T-cell (primary cell): ENCODE data around the gene ZNF562. TPM values are rescaled to one million over a fixed set of nuclear protein-coding genes. Genes with fewer than 3 reads are reported as not detected.

ENCODE experiments used
- ATAC-seq, 4 experiments: fragments of 200-7000 bp in 3 of 4; fragments of 150-1000 bp in 1 of 4; cut with Tn5 transposase; replicated peaks in 1 of 4; 1 replicate in 3 of 4; 2 replicates in 1 of 4; pipeline ENCODE4 v1.10.0; 2021; ENCODE audit warnings: moderate library complexity in 3 of 4, mild to moderate bottlenecking in 2 of 4, moderate number of reproducible peaks in 1 of 4
- CTCF ChIA-PET, 2 donors: fragments of 300-600 bp; sonication (Branson Sonifier 250); formaldehyde crosslinking; loops; one replicate each; lab custom pipeline; 2022; ENCODE audit warnings: antibody characterized with exemption in 2 of 2; lab: Charles Lee
- POLR2A ChIA-PET, 2 donors: fragments of 300-600 bp; sonication (Branson Sonifier 250); formaldehyde crosslinking; loops; one replicate each; lab custom pipeline; 2022; ENCODE audit warnings: antibody characterized with exemption in 2 of 2; lab: Charles Lee
- DNase-seq, 35 experiments: peaks; one replicate each; pipeline versions ENCODE4 v3.0.0 to v3.0.0-alpha.2; 2013 to 2023
- H3K27ac ChIP-seq: one replicate; pipeline ENCODE4 v1.5.1; 2013; ENCODE audit warnings: low read length
- H3K27me3 ChIP-seq, 2 experiments: replicated peaks in 1 of 2; 1 replicate in 1 of 2; 2 replicates in 1 of 2; pipeline versions ENCODE4 v1.6.1 to v1.7.0; 2013; ENCODE audit warnings: low read length in 1 of 2, mixed read lengths in 1 of 2; ENCODE audit not compliant: control insufficient read depth in 2 of 2, insufficient read depth in 2 of 2; ENCODE audit errors: extremely low read depth in 1 of 2
- H3K36me3 ChIP-seq, 2 donors: 1 replicate in 1 of 2; 2 replicates in 1 of 2; pipeline versions ENCODE4 v1.6.1 to v1.7.0; 2013; ENCODE audit warnings: low read length in 1 of 2; ENCODE audit not compliant: control insufficient read depth in 2 of 2, insufficient read depth in 1 of 2; ENCODE audit errors: extremely low read depth in 1 of 2
- H3K4me1 ChIP-seq, 2 experiments: 1 replicate in 1 of 2; 2 replicates in 1 of 2; pipeline versions ENCODE4 v1.6.1 to v1.7.0; 2013; ENCODE audit warnings: low read length in 2 of 2, mixed read lengths in 1 of 2; ENCODE audit not compliant: insufficient read depth in 2 of 2, control insufficient read depth in 1 of 2; ENCODE audit errors: extremely low read depth in 1 of 2
- H3K4me3 ChIP-seq, 2 donors: 1 replicate in 1 of 2; 2 replicates in 1 of 2; pipeline versions ENCODE4 v1.5.1 to v1.7.0; 2013; ENCODE audit warnings: mild to moderate bottlenecking in 2 of 2, low read length in 1 of 2, moderate library complexity in 1 of 2; ENCODE audit not compliant: control insufficient read depth in 1 of 2; ENCODE audit errors: extremely low read depth in 1 of 2
- H3K9me3 ChIP-seq: 2 replicates; pipeline ENCODE4 v1.7.0; 2013
- H3K27ac Mint-ChIP-seq, 2 donors: one replicate each; pipeline ENCODE4 v1.8.0; 2020 to 2021; ENCODE audit warnings: mild to moderate bottlenecking in 2 of 2, mixed read lengths in 2 of 2
- H3K27me3 Mint-ChIP-seq, 2 donors: one replicate each; pipeline ENCODE4 v1.8.0; 2021 to 2022; ENCODE audit warnings: mixed read lengths in 2 of 2
- H3K36me3 Mint-ChIP-seq: one replicate; pipeline ENCODE4 v1.8.0; 2021; ENCODE audit warnings: mixed read lengths
- H3K4me1 Mint-ChIP-seq, 3 donors: one replicate each; pipeline ENCODE4 v1.8.0; 2020 to 2022; ENCODE audit warnings: mixed read lengths in 3 of 3, mild to moderate bottlenecking in 1 of 3
- H3K4me3 Mint-ChIP-seq, 3 donors: one replicate each; pipeline ENCODE4 v1.8.0; 2020 to 2022; ENCODE audit warnings: mild to moderate bottlenecking in 3 of 3, mixed read lengths in 3 of 3, moderate library complexity in 3 of 3
- H3K9me3 Mint-ChIP-seq, 3 donors: one replicate each; pipeline ENCODE4 v1.8.0; 2020 to 2022; ENCODE audit warnings: mixed read lengths in 3 of 3
- WGBS: methylation state at CpG from one replicate; pipeline ENCODE4 v1.1.5; 2013; ENCODE audit warnings: missing lambda C conversion rate; ENCODE audit not compliant: insufficient coverage; 5-methylcytosine and 5-hydroxymethylcytosine counted together
- total RNA-seq, 35 experiments: library from RNA in 6 of 35; stranded (reverse) in 6 of 35; fragments of 120-200 nt in 1 of 35; gene quantifications; one replicate each; pipeline versions ENCODE4 v1.2.1 to v1.2.4 and lab custom pipeline; 2013 to 2026

ZNF562 gene
- total RNA-seq (10 to 100 TPM; 13.8 to 23.1 (median 21.7) TPM), total RNA-seq (lab: John Stamatoyannopoulos, UW) (19.3 to 112 (median 52.0) reads per million in 29 experiments)
- 31.6 TPM for total RNA-seq (2013)

DNA sequence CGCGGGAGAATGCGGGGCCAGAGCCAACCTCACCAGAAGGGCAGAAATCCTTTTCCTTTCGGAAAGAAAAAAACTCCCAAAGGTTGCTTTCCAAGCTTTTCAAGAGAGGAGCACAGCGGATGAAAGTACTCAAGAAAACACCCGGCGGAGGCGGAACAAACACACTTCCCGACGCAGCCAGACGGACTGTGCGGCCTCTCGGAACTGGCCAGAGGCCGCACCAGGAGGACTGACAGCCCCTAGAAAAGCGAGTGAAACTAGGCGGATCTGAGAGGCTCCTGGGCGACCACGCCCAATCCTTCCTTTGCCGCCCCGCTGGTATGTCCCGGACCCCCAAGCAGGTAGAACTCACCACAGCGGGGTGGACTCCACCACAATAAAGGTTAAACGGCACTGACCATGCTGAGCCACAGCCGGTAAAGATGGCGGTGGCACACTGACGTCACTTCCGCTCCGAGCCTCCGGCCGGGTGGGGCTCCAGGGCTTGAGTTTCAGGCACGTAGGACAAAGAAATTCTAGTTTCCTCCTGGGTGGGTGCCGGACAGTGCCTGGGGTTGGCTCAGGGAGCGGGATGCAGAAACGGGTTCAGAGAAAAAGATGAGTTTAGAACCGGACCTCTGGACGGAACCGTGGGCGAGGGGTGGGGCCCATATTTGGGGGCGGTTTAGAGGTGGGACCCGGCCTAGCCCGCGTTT is at the start of gene ZNF562:
TSS of gene ZNF562 (minus strand) at position 438 of the 695 bp plus-strand sequence. CDS start 14,356 bp downstream, outside the sequence.
- peak; percentile 55 to 86 (median 74) for DNase-seq
- H3K4me3 Mint-ChIP-seq: peak within 1 kb of the TSS; percentile 94 to 96 (median 95)
- Histone ChIP-seq H3K9me3 (no peaks in the 10 kb centered on the region), H3K36me3 (peaks cover 0 to 2% of the 10 kb centered on the region in 2 donors), H3K27ac (peak within 1 kb of the TSS; percentile 68), H3K4me1 (peaks cover 0 to 10% of the 10 kb centered on the region in 2 experiments), H3K27me3 (no peaks in the 10 kb centered on the region), H3K4me3 (peak within 1 kb of the TSS; percentile 62 to 99)
- no peaks in the 10 kb centered on the region for H3K27me3 Mint-ChIP-seq
- H3K9me3 Mint-ChIP-seq: peaks cover 12 to 23% (median 17%) of the 10 kb centered on the region in 3 donors
- peaks cover 22 to 33% (median 25%) of the 10 kb centered on the region in 3 donors for H3K4me1 Mint-ChIP-seq
- peak; percentile 85 to 90 (median 88) for ATAC-seq
- ChIA-PET CTCF (interaction anchor here in 1 of 2 donors (0.7 kb wide), 1 partner anchor 1053 kb away, joined by 4 read pairs; no protein-coding TSS in a partner anchor), POLR2A (interaction anchor here in 1 of 2 donors (0.6 kb wide), 1 partner anchor 114 kb away, joined by 12 read pairs; no protein-coding TSS in a partner anchor)
- peak within 1 kb of the TSS; percentile 95 for H3K27ac Mint-ChIP-seq
- H3K36me3 Mint-ChIP-seq: peaks cover 36% of the 10 kb centered on the region
- WGBS: under 1% methylated on average over 39 of the region's 42 CpGs

DNA sequence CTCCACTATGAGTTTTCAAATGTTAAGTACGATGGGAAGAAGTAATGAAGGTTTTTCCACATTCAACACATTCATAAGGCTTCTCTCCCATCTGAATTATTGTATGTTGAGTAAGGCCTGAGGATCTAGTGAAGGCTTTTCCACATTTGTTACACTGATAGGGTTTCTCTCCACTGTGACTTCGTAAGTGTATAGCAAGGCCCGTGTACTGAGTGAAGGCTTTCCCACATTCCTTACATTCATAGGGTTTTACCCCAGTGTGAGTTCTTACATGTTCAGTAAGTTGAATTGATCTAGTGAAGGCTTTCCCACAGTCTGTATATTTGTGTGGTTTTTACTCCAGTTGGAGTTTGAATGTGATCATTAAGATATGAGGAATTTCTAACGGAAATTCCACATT is 49.3 kb upstream of the ZNF562 start:
- Histone ChIP-seq H3K9me3 (no peaks in the 10 kb centered on the region), H3K4me3 (no peak overlapping the region), H3K36me3 (no peaks in the 10 kb centered on the region), H3K27ac (no peak overlapping the region), H3K4me1 (no peaks in the 10 kb centered on the region), H3K27me3 (no peaks in the 10 kb centered on the region)
- Mint-ChIP-seq H3K4me1 (peaks cover 8 to 11% (median 9%) of the 10 kb centered on the region in 3 donors), H3K27ac (no peak overlapping the region), H3K27me3 (peaks cover 0 to 2% of the 10 kb centered on the region in 2 donors), H3K36me3 (peaks cover 3% of the 10 kb centered on the region), H3K9me3 (peaks cover 0 to 25% (median 23%) of the 10 kb centered on the region in 3 donors), H3K4me3 (no peak overlapping the region)
- ATAC-seq (no peak), DNase-seq (no peak)
- no CpG with 5 or more reads among the region's 4 CpGs for WGBS
- POLR2A ChIA-PET: no interaction called here
- CTCF ChIA-PET: no interaction called here

DNA sequence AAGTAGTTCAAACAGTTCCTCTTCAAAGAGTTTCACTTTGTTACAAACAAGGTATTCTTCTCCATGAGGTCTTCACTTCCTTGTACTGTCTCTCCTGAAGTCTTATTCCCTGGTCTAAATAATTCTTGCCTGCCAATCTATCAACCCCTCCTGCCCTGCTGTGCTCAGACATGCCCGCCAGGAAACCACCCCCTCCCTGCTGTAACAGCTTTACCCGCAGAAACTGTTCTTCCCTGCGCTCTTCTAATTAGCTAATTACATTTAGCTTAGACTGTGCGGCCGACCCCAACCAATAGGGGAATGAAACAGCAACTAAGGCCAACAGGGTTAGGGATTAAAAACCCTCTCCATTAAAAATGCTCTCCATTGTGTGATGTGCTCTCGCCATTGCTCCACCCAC is 47.0 kb upstream of the ZNF562 start:
- Histone ChIP-seq H3K4me1 (no peaks in the 10 kb centered on the region), H3K36me3 (no peaks in the 10 kb centered on the region), H3K4me3 (no peak overlapping the region), H3K27me3 (no peaks in the 10 kb centered on the region), H3K9me3 (no peaks in the 10 kb centered on the region), H3K27ac (no peak overlapping the region)
- H3K9me3 Mint-ChIP-seq: peaks cover 0 to 23% (median 23%) of the 10 kb centered on the region in 3 donors
- ATAC-seq: peak in 1 of 4 experiments; percentile 36
- 27% methylated on average over 3 of the region's 6 CpGs for WGBS
- peaks cover 6 to 11% of the 10 kb centered on the region in 2 donors for H3K27me3 Mint-ChIP-seq
- no peak overlapping the region for H3K27ac Mint-ChIP-seq
- peaks cover 3% of the 10 kb centered on the region for H3K36me3 Mint-ChIP-seq
- CTCF ChIA-PET: interaction anchor here in 1 of 2 donors (0.6 kb wide), 1 partner anchor 78 kb away, joined by 5 read pairs; no protein-coding TSS in a partner anchor
- H3K4me1 Mint-ChIP-seq: peaks cover 8 to 11% (median 9%) of the 10 kb centered on the region in 3 donors
- H3K4me3 Mint-ChIP-seq: no peak overlapping the region
- POLR2A ChIA-PET: interaction anchor here in 1 of 2 donors (0.5 kb wide), 1 partner anchor 578 kb away, joined by 3 read pairs; no protein-coding TSS in a partner anchor
- peak in 2 of 35 experiments; percentile 2 to 6 for DNase-seq

DNA sequence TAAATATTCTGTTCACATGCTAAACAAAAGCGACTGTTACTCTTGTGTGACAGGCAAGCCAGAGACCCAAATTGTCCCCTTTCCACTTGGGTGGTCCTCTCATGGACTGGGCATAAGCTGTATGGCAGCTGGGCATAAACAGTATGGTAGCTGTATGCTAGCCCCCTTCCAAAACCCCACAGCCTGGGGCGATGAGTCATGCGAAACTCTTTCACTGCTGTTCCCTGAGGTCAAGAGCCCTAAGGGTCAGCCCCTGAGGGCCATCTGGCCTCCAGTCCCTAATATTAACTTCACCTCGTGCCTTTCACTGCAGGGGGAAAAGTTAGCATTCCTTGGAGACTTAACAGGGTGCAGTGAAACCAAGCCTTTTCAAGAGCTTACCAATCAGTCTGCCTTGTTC is 45.6 kb upstream of the ZNF562 start:
- H3K27ac Mint-ChIP-seq: no peak overlapping the region
- ChIA-PET POLR2A (no interaction called here), CTCF (no interaction called here)
- H3K27me3 Mint-ChIP-seq: peaks cover 10 to 11% of the 10 kb centered on the region in 2 donors
- WGBS: 90% methylated on average over 3 of the region's 4 CpGs
- DNase-seq (no peak), ATAC-seq (no peak)
- H3K36me3 ChIP-seq: no peaks in the 10 kb centered on the region
- H3K4me1 ChIP-seq: no peaks in the 10 kb centered on the region
- peaks cover 3% of the 10 kb centered on the region for H3K36me3 Mint-ChIP-seq
- H3K4me3 ChIP-seq: no peak overlapping the region
- peaks cover 8 to 11% (median 9%) of the 10 kb centered on the region in 3 donors for H3K4me1 Mint-ChIP-seq
- H3K9me3 ChIP-seq: no peaks in the 10 kb centered on the region
- H3K9me3 Mint-ChIP-seq: peaks cover 0 to 23% (median 20%) of the 10 kb centered on the region in 3 donors
- H3K27me3 ChIP-seq: no peaks in the 10 kb centered on the region
- H3K27ac ChIP-seq: no peak overlapping the region
- no peak overlapping the region for H3K4me3 Mint-ChIP-seq

DNA sequence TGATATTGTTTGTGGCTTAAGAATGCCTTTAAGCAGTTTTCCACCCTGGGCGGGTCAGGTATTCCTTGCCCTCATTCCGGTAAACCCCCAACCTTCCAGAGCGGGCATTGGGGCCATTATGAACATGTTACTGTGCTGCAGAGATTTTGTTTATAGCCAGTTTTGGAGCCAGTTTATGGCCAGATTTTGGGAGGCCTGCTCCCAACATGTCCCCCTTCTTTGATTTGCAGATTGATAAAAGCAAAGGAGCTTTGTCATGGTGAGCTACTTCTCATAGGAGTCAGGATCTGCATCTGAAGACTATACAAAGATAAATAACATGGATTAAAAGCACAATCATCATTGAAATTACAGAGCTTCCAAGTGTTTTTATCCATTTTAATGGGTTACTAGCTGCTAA is 36.9 kb upstream of the ZNF562 start:
- WGBS: no CpG with 5 or more reads among the region's 3 CpGs
- Mint-ChIP-seq H3K27ac (no peak overlapping the region), H3K4me3 (no peak overlapping the region), H3K9me3 (peaks cover 14 to 43% (median 37%) of the 10 kb centered on the region in 3 donors), H3K36me3 (peaks cover 8% of the 10 kb centered on the region), H3K4me1 (no peaks in the 10 kb centered on the region), H3K27me3 (peaks cover 0 to 9% of the 10 kb centered on the region in 2 donors)
- no peak for ATAC-seq
- POLR2A ChIA-PET: no interaction called here
- CTCF ChIA-PET: no interaction called here
- no peaks in the 10 kb centered on the region for H3K4me1 ChIP-seq
- no peak for DNase-seq
- H3K27me3 ChIP-seq: peaks cover 0 to 6% of the 10 kb centered on the region in 2 experiments
- no peaks in the 10 kb centered on the region for H3K36me3 ChIP-seq
- no peak overlapping the region for H3K4me3 ChIP-seq
- no peaks in the 10 kb centered on the region for H3K9me3 ChIP-seq
- H3K27ac ChIP-seq: no peak overlapping the region

DNA sequence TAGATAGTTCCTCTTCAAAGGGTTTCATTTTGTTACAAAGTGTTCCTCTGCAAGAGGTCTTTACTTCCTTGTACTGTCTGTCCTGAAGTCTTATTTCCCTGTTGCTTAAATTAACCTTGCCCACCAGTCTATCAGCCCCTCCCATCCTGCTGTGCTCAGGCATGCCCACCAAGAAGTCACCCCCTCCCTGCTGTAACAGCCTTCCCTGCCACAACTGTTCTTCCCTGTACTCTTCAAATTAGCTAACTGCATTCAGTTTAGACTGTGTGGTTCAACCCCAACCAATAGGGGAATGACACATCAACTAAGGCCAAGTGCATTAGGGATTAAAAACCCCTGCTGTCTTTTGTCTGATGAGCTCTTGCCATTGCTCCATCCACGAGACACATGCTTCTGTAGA is 34.4 kb upstream of the ZNF562 start:
- Histone ChIP-seq H3K36me3 (no peaks in the 10 kb centered on the region), H3K27ac (no peak overlapping the region), H3K4me3 (no peak overlapping the region), H3K9me3 (no peaks in the 10 kb centered on the region), H3K27me3 (peaks cover 0 to 6% of the 10 kb centered on the region in 2 experiments), H3K4me1 (no peaks in the 10 kb centered on the region)
- POLR2A ChIA-PET: no interaction called here
- Mint-ChIP-seq H3K27me3 (peaks cover 0 to 6% of the 10 kb centered on the region in 2 donors), H3K27ac (no peak overlapping the region), H3K4me3 (no peak overlapping the region), H3K4me1 (no peaks in the 10 kb centered on the region), H3K36me3 (peaks cover 8% of the 10 kb centered on the region), H3K9me3 (peaks cover 14 to 43% (median 37%) of the 10 kb centered on the region in 3 donors)
- DNase-seq (no peak), ATAC-seq (no peak)
- CTCF ChIA-PET: no interaction called here
- WGBS: no CpG with 5 or more reads among the region's 1 CpG
